K562 (cell line): ENCODE results near the gene RHOA. TPM values are rescaled to one million over a fixed set of nuclear protein-coding genes. Genes with fewer than 3 reads are reported as not detected.

Experiments
- CEBPG ChIP-seq, 3 experiments: fragments of 200-800 bp in 1 of 3; sonication (Bioruptor generic) in 1 of 3; sonication (generic) in 1 of 3; formaldehyde crosslinking in 1 of 3; IDR thresholded peaks in 2 of 3; conservative IDR thresholded peaks in 1 of 3; 2 replicates each; pipeline versions ENCODE4 v1.6.1 to v1.8.0; 2016 to 2022; ENCODE audit warnings: missing compliant biosample characterization in 2 of 3, missing genetic modification characterization in 2 of 3, mild to moderate bottlenecking in 1 of 3, missing genetic modification reagents in 1 of 3
- FOXA1 ChIP-seq: fragments of 450-650 bp; IDR thresholded peaks from 2 replicates; pipeline ENCODE4 v1.6.1; 2016; ENCODE audit warnings: mild to moderate bottlenecking, borderline replicate concordance
- MAFF ChIP-seq: IDR thresholded peaks from 2 replicates; pipeline ENCODE4 v1.6.1; 2012; ENCODE audit warnings: low read length, improper control_type of control experiment
- MCM5 ChIP-seq: fragments of 450-650 bp; IDR thresholded peaks from 2 replicates; pipeline ENCODE4 v1.6.1; 2016; ENCODE audit warnings: low read depth
- NFXL1 ChIP-seq: fragments of 450-650 bp; formaldehyde crosslinking; IDR thresholded peaks from 2 replicates; pipeline ENCODE4 v1.4.0; 2021; ENCODE audit warnings: mild to moderate bottlenecking
- RBFOX2 ChIP-seq: fragments of 200-400 bp; formaldehyde crosslinking; IDR thresholded peaks from 2 replicates; pipeline ENCODE4 v1.6.1; 2017; ENCODE audit warnings: low read depth, mild to moderate bottlenecking, low read length, moderate library complexity
- RBM22 ChIP-seq: fragments of 200-400 bp; formaldehyde crosslinking; IDR thresholded peaks from 2 replicates; pipeline ENCODE4 v1.6.1; 2018; ENCODE audit warnings: low read length, low read depth; ENCODE audit not compliant: poor library complexity, severe bottlenecking
- REST ChIP-seq, 2 experiments: fragments of 450-650 bp; formaldehyde crosslinking in 1 of 2; IDR thresholded peaks; 2 replicates each; pipeline versions ENCODE4 v1.4.0 to v1.6.1; 2014 to 2020; ENCODE audit warnings: mild to moderate bottlenecking in 2 of 2, borderline replicate concordance in 1 of 2, low read depth in 1 of 2
- SAFB ChIP-seq: fragments of 200-400 bp; formaldehyde crosslinking; IDR thresholded peaks from 2 replicates; pipeline ENCODE4 v1.6.1; 2017; ENCODE audit warnings: low read depth, low read length, borderline replicate concordance
- SMARCB1 ChIP-seq: IDR thresholded peaks from 2 replicates; pipeline ENCODE4 v1.6.1; 2011; ENCODE audit warnings: improper control_type of control experiment, low read depth; ENCODE audit not compliant: insufficient read length
- ZBTB12 ChIP-seq: fragments of 250-450 bp; sonication (Bioruptor Pico); IDR thresholded peaks from 2 replicates; pipeline ENCODE4 v1.4.0; 2020
- ZBTB2 ChIP-seq: fragments of 450-650 bp; IDR thresholded peaks from 2 replicates; pipeline ENCODE4 v1.6.1; 2016; ENCODE audit warnings: antibody characterized with exemption
- ZNF23 ChIP-seq: fragments of 250-450 bp; sonication (Bioruptor Pico); IDR thresholded peaks from 2 replicates; pipeline ENCODE4 v1.4.0; 2020; ENCODE audit warnings: mild to moderate bottlenecking
- polyA plus RNA-seq, 8 experiments: library from polyadenylated mRNA; depleted of rRNA in 4 of 8; stranded (reverse) in 5 of 8; unstranded in 3 of 8; fragments of >200 nt; fragmentation: Nextera tagmentation in 2 of 8; fragmentation: Illumina TruSeq in 1 of 8; extraction: Ambion mirVana in 2 of 8; extraction: Trizol in 1 of 8; gene quantifications; 2 replicates each; pipeline versions ENCODE4 v1.2.1 to v1.2.3, GENCODE V29; 2011 to 2014; ENCODE audit warnings: inconsistent platforms in 1 of 8, missing spikeins in 1 of 8
- total RNA-seq, 7 experiments: library from RNA; depleted of rRNA in 6 of 7; stranded (reverse); fragments of >200 nt in 6 of 7; fragmentation: Illumina TruSeq in 2 of 7; extraction: Trizol in 2 of 7; gene quantifications; 2 replicates each; pipeline versions ENCODE4 v1.2.1 to v1.2.3, GENCODE V29; 2011 to 2021; ENCODE audit warnings: low replicate concordance in 1 of 7
- TF ChIP-seq, protein P1 (sequence below): fragments of 250-450 bp; sonication (Bioruptor Pico); IDR thresholded peaks from 2 replicates; pipeline ENCODE4 v1.9.0; 2021; ENCODE audit warnings: mild to moderate bottlenecking
- TF ChIP-seq, protein P2 (sequence below): fragments of 250-450 bp; sonication (Bioruptor Pico); IDR thresholded peaks from 2 replicates; pipeline ENCODE4 v1.8.0; 2021; ENCODE audit warnings: moderate library complexity, mild to moderate bottlenecking, inconsistent platforms

RHOA gene
- total and polyA plus RNA-seq, 9 of the 15 experiments (the other 6 are each of a cell fraction or from before 2014, with no cell fraction given) = 136 to 540 (median 236) TPM

GRCh38 chr3:49411968-49412631 is at the start of gene RHOA, which contains the start of gene TCTA (continued):
- TF ChIP-seq REST (IDR thresholded peaks at IDR 0.05; ENCODE audit: borderline replicate concordance) = no peak
- TF ChIP-seq REST (CRISPR knock-in tag; IDR thresholded peaks at IDR 0.05; ENCODE audit: low read depth) = no peak
- no peak for TF ChIP-seq ZBTB12 (CRISPR knock-in tag)
- peak; percentile 89 for TF ChIP-seq SAFB
- TF ChIP-seq, protein P1, sequence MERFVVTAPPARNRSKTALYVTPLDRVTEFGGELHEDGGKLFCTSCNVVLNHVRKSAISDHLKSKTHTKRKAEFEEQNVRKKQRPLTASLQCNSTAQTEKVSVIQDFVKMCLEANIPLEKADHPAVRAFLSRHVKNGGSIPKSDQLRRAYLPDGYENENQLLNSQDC (CRISPR knock-in tag) = no peak
- TF ChIP-seq RBM22 = no peak
- TF ChIP-seq RBFOX2 = peak; percentile 89
- TF ChIP-seq CEBPG (CRISPR knock-in tag; IDR thresholded peaks at IDR 0.05) = peak; percentile 58; the same call in 1 of the 2 replicates
- TF ChIP-seq CEBPG (tag; conservative IDR thresholded peaks at IDR 0.05 in 1 of 2, IDR thresholded peaks at IDR 0.05 in 1 of 2) = no peak; a peak in 2 of 4 replicates
- no peak for TF ChIP-seq MAFF
- TF ChIP-seq SMARCB1 = no peak
- no peak for TF ChIP-seq ZNF23 (CRISPR knock-in tag)
- TF ChIP-seq ZBTB2 = peak; percentile 93
- TF ChIP-seq FOXA1 = no peak
- no peak for TF ChIP-seq NFXL1 (CRISPR knock-in tag)
- no peak for TF ChIP-seq MCM5
- TF ChIP-seq, protein P2, sequence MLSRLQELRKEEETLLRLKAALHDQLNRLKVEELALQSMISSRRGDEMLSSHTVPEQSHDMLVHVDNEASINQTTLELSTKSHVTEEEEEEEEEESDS (CRISPR knock-in tag) = no peak
